AG20443 (cell line): ENCODE measurements around the gene GZMM.
A peak's percentile ranks its signal among the peaks of the same experiment; 100 is the strongest.
"Not testable (repeated sequence)": the region's sequence is repeated elsewhere in the genome, so short reads cannot be mapped to it uniquely, and the experiment has no call there.

ENCODE experiments used
- DNase-seq: peaks from one replicate; pipeline ENCODE4 v3.0.0; 2012; ENCODE audit warnings: low spot score, mixed read lengths

Gene GZMM

DNA sequence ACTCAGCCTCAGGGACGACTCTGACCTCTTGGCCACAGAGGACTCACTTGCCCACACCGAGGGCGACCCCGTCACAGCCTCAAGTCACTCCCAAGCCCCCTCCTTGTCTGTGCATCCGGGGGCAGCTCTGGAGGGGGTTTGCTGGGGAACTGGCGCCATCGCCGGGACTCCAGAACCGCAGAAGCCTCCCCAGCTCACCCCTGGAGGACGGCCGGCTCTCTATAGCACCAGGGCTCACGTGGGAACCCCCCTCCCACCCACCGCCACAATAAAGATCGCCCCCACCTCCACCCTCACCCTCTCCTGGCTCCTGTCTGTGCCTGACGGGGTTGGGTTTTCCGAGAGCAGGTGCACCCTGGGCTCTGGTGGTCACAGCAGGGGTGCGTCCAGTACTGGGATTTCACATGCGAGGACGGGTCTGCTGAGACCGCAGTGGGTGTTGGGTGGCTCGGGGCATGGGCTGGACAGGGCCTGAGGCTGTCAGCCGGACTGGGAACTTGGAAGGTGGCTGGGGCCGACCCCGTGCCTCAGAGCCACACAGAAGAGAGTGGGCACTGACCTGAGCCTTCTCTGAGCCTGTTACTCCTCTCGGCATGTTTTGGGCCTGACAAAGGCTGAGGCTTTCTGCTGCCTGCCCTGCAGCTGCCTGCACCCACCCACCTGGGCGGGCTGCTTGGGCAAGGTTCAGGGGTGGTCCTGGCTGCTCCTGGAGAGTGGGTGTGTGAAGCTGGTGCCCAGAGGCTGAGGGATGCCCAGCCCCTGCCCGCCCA, 39.5 kb downstream of the GZMM start:
- no peak for DNase-seq

DNA sequence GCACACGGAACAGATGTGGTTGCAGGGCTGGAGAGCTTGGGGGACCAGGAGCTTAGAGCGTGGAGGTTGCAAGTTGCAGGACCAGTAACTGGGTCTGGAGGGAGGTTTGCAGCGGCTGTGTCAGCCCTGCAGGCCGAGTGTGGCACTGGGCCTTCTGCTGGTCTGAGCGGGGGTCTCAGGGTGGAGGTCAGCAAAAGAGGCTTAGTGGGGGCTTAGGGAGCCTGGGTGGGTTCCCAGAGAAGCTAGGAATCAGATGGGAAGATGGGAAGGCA, 40.1 kb downstream of the GZMM start:
- DNase-seq = no peak

DNA sequence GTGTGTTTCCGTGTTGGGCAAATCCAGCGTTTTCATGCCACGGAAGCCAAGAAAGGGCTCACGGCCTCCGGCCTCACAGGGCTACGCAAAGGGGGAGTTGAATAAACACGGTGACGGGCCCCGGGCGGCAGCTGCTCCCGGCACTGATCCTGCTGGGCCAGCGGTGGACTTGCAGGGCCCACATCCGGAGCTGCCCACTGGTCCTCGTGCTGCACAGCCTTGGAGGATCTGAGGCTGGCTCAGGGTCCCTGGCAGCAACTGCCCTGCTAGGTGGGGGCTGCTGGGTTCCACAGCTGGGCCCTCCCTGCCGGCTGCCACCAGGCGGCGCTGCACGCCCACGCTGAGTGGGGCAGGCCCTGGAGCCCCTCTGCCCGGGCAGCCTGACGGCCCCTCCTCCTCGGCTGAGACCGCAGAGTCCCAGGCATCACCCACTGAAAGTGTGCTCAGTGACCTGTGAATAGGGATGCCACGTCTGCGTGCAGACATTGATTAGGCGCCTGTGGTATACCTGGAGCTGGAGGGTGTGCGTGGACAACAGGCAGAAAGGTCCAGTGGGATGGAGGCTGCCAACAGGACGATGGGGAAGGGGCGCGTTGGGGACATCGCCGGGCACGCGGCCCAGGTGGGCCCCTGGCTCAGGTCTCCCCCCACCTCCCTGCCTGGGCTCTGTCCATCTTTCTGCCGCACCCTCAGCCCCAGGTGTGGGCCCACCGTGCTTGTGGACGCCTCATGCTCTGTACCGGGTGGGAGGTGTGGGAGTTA, 40.6 kb downstream of the GZMM start:
- peak; percentile 82 for DNase-seq

DNA sequence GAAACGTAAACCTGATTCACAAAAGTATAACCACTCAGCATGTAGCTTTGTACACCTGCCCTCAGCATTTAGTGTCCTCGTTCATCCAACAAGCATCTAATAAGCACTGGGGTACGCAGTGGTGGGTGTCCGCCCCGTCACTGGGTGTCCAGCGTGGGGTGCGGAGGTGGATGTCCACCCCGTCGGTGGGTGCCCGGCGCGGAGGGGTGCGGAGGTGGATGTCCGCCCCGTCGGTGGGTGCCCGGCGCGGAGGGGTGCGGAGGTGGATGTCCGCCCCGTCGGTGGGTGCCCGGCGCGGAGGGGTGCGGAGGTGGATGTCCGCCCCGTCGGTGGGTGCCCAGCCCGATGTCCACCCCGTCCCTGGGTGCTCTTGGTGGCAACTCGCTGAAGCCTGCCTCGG, 41.3 kb downstream of the GZMM start:
- DNase-seq = not testable (repeated sequence)

DNA sequence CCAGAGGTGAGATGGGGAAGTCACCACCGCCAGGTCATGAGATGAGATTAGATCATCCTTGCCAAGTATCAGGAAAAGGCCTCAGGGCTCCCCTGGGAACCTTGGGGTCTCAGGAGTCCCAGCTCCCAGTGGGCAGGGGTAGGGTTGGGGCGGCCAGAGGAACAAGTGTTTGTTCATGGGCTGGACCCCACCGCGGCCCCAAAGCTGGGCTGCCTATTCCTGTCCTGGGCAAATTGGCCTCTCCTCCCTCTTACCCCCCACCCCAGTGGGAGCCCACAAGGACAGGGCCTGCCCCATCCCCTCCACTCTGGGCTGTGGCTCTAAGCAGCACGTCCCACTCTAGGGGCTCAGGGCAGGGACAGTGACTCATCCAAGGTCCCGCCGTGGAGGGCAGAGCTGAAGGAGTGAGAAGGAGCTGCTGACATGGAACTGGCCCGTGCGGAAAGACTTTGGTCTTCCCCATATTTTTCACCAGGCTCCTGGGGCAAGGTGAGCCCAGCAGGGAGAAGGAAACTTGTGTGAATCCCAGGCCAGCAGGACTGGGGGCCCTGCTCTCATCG, 41.8 kb downstream of the GZMM start:
- DNase-seq = no peak

DNA sequence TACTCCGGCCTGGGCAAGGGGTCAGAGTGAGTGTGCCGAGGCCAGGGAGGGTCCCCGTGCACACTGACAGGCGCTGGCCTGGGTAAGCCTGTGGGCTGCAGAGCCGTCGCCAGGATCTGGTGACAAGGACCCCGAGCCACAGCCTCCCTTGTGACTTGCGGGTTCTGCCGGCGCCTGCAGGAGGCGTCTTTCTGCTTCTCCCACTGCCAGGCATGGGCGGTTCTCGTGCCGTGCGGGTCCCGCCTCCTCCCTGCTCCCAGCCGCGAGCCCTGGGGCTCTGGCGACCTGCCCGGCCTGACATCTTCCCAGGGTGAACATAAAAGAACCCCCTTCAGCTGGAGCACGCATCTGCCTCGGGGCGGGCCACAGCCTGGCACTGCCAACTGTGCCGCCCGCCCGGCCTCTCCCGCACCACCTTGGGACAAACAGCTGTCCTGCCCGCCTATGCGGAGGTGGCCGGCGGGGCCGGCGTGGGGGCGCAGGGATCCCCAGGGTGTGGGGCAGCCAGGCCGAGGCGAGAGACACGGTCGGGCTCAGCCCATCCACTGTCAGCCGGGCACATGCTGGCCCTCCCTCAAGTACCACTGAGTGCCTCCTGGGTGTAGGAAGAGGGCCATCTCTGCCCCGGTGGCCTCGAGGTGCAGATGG, 44.4 kb downstream of the GZMM start:
- peak; percentile 90 for DNase-seq

DNA sequence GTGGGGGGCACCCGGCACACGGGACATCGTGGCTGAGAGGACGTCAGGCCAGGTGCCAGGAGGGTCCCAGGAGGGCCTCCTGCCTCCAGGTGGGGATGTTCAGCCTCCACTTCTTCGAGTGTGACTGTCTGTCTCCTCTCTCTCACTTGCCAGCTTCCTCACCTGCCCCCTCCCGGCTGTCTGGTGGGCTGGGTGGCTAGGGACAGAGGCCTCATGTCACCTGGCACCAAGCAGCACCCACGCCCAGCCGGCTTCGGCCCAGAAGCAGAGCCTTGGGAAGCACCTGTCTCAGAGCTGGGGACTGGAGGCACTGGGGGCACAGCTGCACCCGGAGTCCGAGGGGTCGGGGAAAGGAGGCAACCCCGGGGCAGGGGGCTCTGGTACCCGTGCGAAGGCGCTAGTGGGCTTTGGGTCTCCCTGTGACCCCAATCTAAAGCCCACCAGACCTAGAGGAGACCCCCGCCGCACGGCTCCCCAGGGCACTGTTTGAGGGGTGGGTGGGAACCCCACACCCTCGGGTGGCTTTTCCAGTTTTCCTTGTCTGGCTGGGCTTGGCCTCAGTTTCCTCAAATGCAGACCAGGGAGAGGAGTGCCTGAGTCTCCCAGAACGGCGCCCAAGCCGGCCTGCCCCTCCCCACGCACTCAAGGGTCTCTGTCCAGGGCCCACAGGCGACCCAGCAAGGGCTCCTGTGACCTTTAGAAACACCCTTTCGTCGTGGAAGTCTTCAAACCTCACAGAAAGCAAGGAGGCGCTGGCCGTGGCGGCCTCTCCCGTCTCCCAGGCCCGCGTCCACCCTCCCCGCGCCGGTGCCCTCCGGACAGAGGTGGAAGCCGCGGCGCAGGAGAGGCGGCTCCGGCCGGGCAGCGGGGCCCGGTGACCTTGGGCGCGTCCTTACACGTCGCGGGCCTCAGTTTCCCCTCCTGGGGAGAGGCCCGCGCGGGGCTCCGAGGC, 45.2 kb downstream of the GZMM start:
- no peak for DNase-seq

DNA sequence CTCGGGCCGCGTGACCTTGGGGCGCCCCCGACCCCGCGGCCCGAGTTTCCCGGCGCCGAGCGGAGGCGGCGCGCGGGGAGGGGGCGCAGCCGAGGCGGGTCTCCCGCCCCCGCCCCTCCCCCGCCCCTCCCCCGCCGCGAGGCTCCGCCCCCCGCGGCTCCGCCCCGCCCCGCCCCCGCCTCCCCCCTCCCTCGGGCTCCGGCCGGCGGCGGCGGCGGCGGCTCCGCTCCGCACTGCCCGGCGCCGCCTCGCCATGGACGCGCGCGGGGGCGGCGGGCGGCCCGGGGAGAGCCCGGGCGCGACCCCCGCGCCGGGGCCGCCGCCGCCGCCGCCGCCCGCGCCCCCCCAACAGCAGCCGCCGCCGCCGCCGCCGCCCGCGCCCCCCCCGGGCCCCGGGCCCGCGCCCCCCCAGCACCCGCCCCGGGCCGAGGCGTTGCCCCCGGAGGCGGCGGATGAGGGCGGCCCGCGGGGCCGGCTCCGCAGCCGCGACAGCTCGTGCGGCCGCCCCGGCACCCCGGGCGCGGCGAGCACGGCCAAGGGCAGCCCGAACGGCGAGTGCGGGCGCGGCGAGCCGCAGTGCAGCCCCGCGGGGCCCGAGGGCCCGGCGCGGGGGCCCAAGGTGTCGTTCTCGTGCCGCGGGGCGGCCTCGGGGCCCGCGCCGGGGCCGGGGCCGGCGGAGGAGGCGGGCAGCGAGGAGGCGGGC, 46.0 kb downstream of the GZMM start, which contains the start of gene HCN2:
TSS of gene HCN2 (plus strand) at position 189 of the 703 bp plus-strand sequence. CDS start at position 254, 65 bp downstream.
- no peak for DNase-seq

DNA sequence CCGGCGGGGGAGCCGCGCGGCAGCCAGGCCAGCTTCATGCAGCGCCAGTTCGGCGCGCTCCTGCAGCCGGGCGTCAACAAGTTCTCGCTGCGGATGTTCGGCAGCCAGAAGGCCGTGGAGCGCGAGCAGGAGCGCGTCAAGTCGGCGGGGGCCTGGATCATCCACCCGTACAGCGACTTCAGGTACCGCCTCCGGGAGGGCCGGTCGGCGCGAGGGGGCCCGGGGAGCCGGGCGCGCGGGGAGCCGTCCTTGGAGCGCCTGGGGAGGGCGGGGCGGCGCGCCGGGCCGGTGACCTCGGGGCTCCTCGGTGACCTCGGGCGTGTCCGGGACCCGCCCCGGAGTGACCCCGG, 46.5 kb downstream of the GZMM start:
- no peak for DNase-seq

DNA sequence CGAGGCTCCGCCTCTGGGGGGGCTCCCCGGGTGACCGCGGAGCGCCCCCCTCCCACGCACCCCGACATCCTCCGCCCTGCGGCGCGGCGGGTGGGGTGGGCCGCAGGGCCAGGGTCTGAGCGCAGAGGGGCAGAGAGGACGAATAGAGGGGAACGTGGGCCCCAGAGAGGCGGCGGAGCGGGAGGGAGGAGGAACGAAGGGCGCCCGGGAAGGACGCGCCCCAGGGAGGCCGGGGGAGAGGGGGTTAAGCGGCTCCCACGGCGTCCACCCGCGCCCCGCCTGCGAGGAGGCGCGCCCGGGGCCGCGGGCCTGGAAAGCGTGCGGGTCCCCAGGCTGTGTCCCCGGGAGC, 46.9 kb downstream of the GZMM start:
- no peak for DNase-seq

DNA sequence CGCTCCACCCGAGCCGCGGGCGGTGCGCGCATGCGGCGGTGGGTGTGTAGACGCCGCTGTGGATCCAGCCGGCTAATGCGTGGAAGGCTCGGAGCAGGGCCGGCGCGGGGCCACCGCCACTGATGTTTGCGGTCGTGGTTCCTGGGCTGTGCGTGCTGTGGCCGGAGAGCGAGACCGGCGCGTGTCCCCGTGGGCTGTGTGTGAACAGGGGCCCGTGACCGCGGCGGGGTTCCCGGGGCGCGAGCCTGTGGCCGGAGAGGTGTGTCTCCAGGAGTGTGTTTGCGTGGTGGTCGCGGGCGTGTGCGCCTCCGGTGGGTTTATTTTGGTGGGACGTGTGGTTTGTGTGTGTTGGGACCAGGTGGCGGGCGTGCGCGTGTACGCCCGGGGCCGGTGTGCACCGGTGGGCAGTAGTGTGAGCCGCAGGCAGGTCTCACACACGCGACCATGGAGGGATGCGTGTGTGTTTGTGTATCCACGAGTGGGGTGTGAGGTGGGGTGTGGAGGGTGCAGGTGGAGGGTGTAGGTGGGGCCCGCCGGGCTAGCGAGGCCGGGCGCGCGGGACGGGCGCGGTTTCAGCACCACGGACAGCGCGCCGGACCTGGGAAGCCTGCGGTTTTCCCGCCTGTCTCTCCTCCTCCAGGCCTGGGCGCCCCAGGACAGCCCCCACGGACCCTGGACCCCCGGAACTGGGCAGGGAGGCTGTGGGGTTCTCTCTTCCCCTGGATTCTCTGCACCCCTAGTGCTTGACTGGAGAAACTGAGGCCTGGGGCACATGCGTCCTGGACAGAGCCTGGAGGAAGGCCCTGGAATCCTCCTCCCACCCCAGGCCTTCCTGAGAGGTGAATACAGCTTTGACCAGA, 47.5 kb downstream of the GZMM start:
- DNase-seq = peak; percentile 67

DNA sequence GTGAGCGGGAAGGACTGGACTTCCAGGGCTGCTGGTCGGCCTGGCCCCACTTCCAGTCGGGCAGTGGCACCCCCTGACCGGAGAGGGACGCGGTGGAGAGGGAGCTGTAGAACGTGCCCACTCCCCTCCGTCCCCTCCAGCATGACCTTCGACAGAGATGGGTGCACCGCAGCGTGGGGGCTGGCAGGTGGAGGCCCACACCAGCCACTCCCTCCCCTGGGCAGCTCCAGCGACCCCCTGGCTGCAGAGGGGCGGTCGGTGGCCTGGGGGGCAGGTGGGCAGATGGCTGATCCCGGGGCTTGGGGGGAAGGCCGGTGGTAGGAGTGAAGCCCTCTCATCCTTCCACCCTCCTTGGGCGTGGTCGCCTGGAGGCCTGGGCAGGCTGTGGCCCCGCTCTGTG, 48.2 kb downstream of the GZMM start:
- no peak for DNase-seq

DNA sequence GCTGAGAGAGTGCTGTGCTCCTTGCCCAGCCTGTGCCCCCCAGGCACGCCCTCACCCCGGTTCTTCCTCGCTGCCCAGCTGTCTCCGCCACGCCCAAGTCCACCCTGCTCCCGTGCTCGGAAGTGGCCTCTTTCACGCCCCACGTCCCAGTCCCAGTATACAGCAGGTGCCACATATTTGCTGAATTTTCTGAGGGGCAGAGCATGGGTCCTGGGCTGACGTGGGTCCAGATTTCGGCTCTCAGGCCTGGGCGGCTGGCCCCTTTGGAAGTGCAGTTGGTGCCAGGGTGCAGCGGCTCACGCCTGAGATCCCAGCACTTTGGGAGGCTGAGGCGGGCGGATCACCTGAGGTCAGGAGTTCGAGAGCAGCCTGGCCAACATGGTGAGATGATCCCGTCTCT, 49.2 kb downstream of the GZMM start:
- DNase-seq = no peak

DNA sequence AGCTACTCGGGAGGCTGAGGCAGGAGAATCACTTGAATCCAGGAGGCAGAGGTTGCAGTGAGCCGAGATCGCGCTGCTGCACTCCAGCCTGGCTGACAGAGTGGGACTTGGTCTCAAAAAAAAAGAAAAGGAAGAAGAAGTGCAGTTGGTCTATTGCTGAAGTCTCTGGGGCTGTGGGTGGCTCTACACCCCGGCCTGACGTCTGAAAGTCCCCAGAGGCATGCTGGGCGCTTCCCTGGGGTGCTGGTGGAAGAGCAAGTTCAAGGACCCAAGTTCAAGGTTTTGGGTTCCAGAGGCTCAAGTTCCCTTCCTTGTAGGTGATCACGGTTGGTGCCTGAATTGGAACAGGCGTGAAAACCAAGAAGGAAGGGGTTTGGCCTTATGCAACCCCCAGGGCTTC, 49.7 kb downstream of the GZMM start:
- no peak for DNase-seq

DNA sequence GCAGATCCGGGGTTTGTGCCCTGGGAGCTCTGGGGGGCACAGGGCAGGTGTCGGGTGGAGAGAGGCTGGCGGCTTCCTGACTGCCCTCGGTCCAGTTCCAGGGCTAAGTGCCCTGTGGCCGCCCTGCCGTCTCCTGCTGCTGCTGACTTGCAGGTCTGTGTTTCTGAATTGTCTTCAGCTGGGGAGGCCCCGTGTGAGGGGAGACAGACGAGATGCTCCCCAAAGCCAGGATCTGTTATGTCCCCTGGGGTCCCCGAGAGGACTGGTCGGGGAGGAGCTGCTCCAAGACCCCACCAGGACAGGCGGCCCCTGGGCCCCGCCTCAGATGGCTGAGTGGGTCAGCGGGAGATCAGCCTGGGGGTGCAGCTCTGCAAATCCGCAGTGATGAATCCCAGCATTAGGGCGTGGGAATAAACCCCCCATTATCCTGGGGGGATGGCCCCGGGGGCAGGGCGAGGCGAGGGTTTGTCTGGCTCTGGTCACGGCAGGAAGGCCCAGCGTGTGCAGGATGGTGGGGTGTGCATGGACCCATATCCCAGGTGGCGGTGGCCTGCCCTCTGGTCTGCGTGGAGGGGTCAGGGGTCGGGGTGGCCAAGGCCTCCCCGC, 50.5 kb downstream of the GZMM start:
- DNase-seq = no peak

DNA sequence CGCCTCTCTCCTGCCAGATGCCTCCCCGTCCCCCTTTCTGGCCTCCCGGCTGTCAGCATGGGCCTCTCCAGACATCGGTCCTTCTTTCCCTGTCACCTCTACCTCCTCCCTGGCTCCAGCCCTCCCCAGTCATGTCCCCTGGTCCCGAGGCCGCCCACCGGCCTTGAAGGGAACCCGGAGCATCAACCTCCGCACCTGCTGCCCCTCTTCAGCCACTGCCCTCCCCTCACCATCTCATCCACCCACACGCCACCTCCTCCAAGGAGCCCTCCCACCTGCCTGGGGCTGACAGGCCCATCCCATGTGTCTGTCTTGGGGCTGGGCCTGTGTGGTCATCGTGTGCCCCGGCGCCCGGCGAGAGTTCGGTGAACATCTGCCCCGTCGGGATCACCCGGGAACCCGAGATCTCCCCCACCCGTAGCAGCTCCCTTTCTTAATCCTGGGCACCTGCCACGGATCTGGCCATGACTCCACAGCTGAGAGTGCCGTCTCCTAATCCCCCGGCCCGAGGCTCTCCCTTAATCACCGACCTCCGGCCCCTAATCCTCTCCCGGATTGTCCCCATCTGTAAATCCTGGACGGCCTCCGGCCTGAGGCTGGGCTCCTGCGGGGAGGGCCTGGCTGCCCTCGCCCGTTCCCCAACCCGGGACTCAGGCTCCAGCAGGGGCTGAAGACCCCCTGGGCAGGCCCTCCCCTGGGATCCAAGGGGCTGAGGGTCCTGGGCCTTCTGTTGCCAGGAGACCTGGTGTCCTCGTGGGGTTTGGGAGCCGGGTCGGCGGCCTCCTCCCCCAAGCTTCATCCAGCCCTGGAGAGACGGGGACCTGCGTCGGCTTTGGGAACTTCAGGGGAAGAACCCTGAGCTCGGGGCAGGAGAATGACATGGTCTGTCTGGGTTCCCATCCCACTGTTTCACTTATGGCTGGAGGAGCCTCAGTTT, 51.7 kb downstream of the GZMM start:
- DNase-seq = no peak

DNA sequence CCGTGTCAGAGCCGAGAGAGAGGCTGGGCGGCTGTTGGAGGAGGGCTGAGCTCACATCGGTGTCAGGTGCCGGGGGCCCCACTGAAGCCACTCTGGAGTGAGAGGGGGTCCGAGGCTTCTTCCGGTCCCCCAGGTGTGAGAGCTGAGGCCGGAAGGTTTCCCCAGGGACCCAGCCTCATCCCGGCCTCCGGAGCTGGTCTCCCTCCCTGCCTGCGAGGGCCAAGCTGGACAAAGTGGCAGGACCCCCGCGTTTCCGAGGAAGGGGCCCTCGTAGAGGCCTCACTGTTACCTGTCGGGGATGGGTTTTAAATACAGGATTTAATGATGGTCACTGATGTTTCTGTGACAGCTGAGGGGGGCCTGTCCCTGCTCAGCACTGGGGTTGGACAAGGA, 52.4 kb downstream of the GZMM start:
- DNase-seq = no peak

DNA sequence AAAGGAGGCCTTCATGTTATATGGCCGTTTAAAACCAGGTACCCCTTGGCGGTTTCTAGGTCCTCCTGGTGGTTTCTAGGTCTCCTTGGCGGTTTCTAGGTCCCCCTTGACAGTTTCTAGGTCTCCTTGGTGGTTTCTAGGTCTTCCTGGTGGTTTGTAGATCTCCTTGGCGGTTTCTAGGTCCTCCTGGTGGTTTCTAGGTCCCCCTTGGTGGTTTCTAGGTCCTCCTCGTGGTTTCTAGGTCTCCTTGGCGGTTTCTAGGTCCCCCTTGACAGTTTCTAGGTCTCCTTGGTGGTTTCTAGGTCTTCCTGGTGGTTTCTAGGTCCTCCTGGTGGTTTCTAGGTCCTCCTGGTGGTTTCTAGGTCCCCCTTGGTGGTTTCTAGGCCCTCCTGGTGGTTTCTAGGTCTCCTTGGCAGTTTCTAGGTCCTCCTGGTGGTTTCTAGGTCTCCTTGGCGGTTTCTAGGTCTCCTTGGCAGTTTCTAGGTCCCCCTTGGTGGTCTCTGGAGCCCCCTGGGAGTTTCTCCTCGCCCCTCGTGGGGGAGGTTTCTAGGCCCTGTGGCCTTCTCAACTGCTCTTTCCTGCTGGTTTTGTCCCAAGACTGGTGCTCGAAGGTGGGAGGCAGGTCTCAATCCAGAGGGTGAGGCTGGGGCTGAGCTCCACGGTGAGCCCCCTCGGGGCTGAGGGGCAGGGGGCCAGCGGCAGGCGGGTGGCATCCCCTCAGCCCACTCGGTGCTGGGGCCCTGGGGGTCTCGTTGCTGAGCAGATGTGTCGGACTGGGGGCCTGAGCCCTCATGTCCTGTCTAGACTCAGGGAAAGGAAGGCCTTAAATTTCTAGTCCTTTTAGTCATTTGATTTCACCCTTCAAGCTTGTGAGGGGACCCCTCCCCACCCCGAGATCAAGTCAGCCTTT, 53.8 kb downstream of the GZMM start:
- DNase-seq = no peak
